ENCODE results near the gene HLA-B.
"Not testable (repeated sequence)": the region's sequence is repeated elsewhere in the genome, so short reads cannot be mapped to it uniquely, and the experiment has no call there.

The HLA-B gene

GRCh38 chr6:31396422-31397152 is 39.6 kb upstream of the HLA-B start:
- Histone ChIP-seq H3K27me3 (ENCODE audit: control insufficient read depth, insufficient read depth, low read length) (peaks cover 81% of the 10 kb centered on the region), H3K9me3 (ENCODE audit: control insufficient read depth, low read depth, low read length) (no peaks in the 10 kb centered on the region), H3K36me3 (ENCODE audit: control insufficient read depth, low read depth, low read length) (no peaks in the 10 kb centered on the region), H3K27ac (ENCODE audit: low read length) (no peak overlapping the region), H3K4me1 (ENCODE audit: control insufficient read depth, low read depth, low read length) (peaks cover 21% of the 10 kb centered on the region), H3K9ac (ENCODE audit: low read length) (no peak overlapping the region), H3K4me3 (ENCODE audit: low read length) (no peak overlapping the region)

- H3K9ac ChIP-seq (ENCODE audit: low read length), result no peak overlapping the region
- H3K27me3 ChIP-seq (ENCODE audit: control insufficient read depth, insufficient read depth, low read length), result peaks cover 74% of the 10 kb centered on the region
- H3K4me3 ChIP-seq (ENCODE audit: low read length), result no peak overlapping the region
- peaks cover 15% of the 10 kb centered on the region for H3K4me1 ChIP-seq (ENCODE audit: control insufficient read depth, low read depth, low read length)
- H3K27ac ChIP-seq (ENCODE audit: low read length), result no peak overlapping the region
- H3K9me3 ChIP-seq (ENCODE audit: control insufficient read depth, low read depth, low read length), result no peaks in the 10 kb centered on the region
- H3K36me3 ChIP-seq (ENCODE audit: control insufficient read depth, low read depth, low read length), result no peaks in the 10 kb centered on the region
Measured at GRCh38 chr6:31395832-31396231, 38.9 kb upstream of the HLA-B start.

DNA sequence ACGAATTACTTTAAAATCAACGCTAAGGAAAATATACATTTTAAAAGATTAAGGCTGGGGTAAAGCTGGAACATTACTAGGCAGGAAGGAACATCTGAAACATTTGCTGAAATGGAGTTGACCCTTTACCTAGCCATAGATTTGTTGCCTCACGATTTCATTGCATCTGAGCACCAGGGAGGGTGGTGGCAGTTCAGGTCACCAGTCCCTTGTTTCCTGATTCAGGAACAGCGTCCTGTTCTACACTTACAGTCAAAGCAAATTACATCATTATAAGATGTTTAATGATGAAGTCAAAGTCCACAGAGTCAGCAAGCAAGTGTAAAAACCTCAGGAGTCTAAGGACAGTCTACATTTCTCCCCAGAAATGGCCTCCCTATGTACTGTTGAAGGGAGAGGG is 37.4 kb upstream of the HLA-B start:
- H3K27ac ChIP-seq (ENCODE audit: low read length), result no peak overlapping the region
- H3K9ac ChIP-seq (ENCODE audit: low read length), result no peak overlapping the region
- no peak overlapping the region for H3K4me3 ChIP-seq (ENCODE audit: low read length)
- peaks cover 14% of the 10 kb centered on the region for H3K4me1 ChIP-seq (ENCODE audit: control insufficient read depth, low read depth, low read length)
- peaks cover 60% of the 10 kb centered on the region for H3K27me3 ChIP-seq (ENCODE audit: control insufficient read depth, insufficient read depth, low read length)
- H3K9me3 ChIP-seq (ENCODE audit: control insufficient read depth, low read depth, low read length), result no peaks in the 10 kb centered on the region
- H3K36me3 ChIP-seq (ENCODE audit: control insufficient read depth, low read depth, low read length), result no peaks in the 10 kb centered on the region

DNA sequence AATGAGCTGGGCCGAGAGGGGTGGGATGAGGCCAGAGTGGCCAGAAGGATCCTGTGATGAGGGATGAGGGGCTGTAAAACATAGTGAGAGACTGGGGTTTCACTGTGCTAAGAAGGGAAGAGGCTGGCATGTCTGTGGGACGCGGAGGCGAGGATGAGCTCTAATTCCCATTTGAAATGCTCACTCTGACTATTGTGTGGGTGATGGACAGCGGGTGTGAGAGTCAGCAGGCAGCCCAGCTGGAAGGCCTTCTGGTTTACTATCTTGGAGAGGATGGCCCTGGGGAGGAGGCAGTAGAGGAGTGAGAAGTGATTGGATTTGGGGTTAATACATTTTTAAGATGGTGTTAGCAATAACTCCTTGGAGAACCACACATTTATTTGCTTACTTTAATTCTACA is 37.0 kb upstream of the HLA-B start:
- Histone ChIP-seq H3K4me1 (ENCODE audit: control insufficient read depth, low read depth, low read length) (peaks cover 14% of the 10 kb centered on the region), H3K9me3 (ENCODE audit: control insufficient read depth, low read depth, low read length) (no peaks in the 10 kb centered on the region), H3K36me3 (ENCODE audit: control insufficient read depth, low read depth, low read length) (no peaks in the 10 kb centered on the region), H3K27me3 (ENCODE audit: control insufficient read depth, insufficient read depth, low read length) (peaks cover 55% of the 10 kb centered on the region), H3K9ac (ENCODE audit: low read length) (no peak overlapping the region), H3K4me3 (ENCODE audit: low read length) (no peak overlapping the region), H3K27ac (ENCODE audit: low read length) (no peak overlapping the region)

DNA sequence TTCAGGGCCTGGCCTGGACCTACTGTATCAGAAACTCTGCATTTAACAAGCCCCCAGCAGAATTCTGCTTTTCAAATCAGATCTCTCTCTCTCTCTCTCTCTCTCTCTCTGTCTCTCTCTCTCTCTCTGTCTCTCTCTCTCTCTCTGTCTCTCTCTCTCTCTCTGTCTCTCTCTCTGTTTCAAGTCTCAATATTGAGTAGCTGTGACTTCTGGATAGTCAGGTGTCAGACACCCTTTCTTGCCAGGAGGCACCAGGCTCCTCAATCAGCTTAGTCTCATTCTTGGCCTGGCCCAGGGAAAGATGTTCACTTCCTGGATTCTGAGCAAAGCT is 32.8 kb upstream of the HLA-B start:
- not testable (repeated sequence) for H3K9ac ChIP-seq (ENCODE audit: low read length); H3K4me1 ChIP-seq (ENCODE audit: control insufficient read depth, low read depth, low read length); H3K27ac ChIP-seq (ENCODE audit: low read length); H3K36me3 ChIP-seq (ENCODE audit: control insufficient read depth, low read depth, low read length); H3K9me3 ChIP-seq (ENCODE audit: control insufficient read depth, low read depth, low read length); H3K4me3 ChIP-seq (ENCODE audit: low read length)
- peaks cover 15% of the 10 kb centered on the region for H3K27me3 ChIP-seq (ENCODE audit: control insufficient read depth, insufficient read depth, low read length)

DNA sequence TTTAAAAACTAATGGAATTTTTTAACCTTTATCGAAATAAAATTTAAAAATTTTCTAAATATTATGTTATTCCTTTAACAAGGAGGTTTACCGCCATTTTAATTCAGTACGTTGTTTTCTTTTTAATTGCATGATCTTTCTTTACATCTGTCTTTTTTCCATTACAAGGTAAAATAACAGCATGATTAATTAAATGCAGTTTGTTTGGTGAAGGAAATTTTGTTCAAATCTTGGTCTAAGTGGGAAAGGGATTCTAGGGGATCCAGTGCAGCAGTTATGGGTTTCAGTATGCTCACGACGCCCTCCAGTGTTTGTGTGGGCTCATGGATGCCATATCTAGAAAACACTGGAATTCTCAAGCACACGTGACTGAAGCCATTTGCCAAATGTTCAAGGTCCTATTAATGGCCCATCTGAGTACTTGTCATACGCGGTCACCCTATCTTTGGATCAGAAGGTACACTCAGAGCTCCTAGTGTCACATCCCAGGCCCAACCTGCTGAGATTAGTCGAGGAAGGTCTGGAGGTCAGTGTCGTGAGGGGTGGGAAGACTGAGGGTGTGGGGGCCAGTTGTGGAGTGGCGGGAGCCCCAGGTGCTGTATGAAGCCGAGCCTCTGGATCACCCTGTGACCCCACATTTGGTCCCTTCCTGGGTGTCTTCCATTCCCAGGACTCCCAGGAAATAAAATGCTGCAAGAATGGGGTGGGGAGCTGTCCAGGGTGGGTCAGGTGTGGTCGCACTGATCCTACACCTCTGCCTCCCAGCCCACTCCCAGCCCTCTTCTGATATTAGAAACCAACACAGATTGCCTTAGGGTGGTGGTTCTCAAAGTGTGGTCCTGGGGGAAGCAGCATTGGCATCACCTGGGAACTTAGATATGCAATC is 32.2 kb upstream of the HLA-B start:
- not testable (repeated sequence) for H3K27ac ChIP-seq (ENCODE audit: low read length); H3K27me3 ChIP-seq (ENCODE audit: control insufficient read depth, insufficient read depth, low read length); H3K4me1 ChIP-seq (ENCODE audit: control insufficient read depth, low read depth, low read length); H3K4me3 ChIP-seq (ENCODE audit: low read length); H3K36me3 ChIP-seq (ENCODE audit: control insufficient read depth, low read depth, low read length); H3K9me3 ChIP-seq (ENCODE audit: control insufficient read depth, low read depth, low read length); H3K9ac ChIP-seq (ENCODE audit: low read length)

DNA sequence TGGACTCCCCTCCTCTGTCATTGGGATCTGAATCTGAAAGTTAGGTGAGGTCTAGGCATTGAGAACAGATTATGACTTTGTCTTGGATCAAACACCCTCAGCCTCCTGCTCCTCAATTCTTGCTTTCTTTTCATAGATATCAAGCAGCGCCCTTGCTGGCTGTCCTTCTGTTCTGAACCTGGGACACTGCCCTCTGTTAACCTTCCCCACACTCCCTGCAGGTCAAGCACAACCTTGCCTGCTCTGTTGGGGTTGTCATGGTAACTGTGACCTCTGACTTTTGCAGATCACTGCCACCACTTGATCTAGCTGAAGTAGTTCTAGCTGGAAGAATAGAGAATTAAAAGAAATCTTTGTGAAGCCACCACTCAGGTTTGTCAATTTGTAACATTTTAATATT is 30.0 kb upstream of the HLA-B start:
- Histone ChIP-seq H3K36me3 (ENCODE audit: control insufficient read depth, low read depth, low read length) (no peaks in the 10 kb centered on the region), H3K27ac (ENCODE audit: low read length) (no peak overlapping the region), H3K27me3 (ENCODE audit: control insufficient read depth, insufficient read depth, low read length) (no peaks in the 10 kb centered on the region), H3K9ac (ENCODE audit: low read length) (no peak overlapping the region), H3K4me1 (ENCODE audit: control insufficient read depth, low read depth, low read length) (no peaks in the 10 kb centered on the region), H3K4me3 (ENCODE audit: low read length) (no peak overlapping the region), H3K9me3 (ENCODE audit: control insufficient read depth, low read depth, low read length) (no peaks in the 10 kb centered on the region)

DNA sequence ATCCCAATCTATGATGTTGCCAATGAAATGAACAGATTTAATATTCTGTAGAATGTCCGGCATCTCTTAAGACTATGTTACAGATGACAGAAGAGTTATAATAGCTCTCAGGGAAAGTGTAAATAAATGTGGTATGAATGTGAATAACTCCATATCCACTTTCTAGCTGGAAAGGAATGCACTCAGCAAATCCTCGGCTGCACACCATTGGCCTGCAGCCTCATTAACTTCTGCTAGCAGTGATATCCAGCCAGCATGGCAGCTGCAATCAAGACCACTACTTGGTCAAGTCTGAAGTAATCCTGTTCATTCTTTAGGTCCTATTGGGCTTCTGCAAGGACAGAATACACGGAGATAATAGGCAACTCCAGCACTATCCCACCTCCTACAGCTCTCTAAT is 29.1 kb upstream of the HLA-B start:
- Histone ChIP-seq H3K4me1 (ENCODE audit: control insufficient read depth, low read depth, low read length) (no peaks in the 10 kb centered on the region), H3K9me3 (ENCODE audit: control insufficient read depth, low read depth, low read length) (no peaks in the 10 kb centered on the region), H3K4me3 (ENCODE audit: low read length) (no peak overlapping the region), H3K9ac (ENCODE audit: low read length) (no peak overlapping the region), H3K27ac (ENCODE audit: low read length) (no peak overlapping the region), H3K27me3 (ENCODE audit: control insufficient read depth, insufficient read depth, low read length) (no peaks in the 10 kb centered on the region), H3K36me3 (ENCODE audit: control insufficient read depth, low read depth, low read length) (no peaks in the 10 kb centered on the region)

DNA sequence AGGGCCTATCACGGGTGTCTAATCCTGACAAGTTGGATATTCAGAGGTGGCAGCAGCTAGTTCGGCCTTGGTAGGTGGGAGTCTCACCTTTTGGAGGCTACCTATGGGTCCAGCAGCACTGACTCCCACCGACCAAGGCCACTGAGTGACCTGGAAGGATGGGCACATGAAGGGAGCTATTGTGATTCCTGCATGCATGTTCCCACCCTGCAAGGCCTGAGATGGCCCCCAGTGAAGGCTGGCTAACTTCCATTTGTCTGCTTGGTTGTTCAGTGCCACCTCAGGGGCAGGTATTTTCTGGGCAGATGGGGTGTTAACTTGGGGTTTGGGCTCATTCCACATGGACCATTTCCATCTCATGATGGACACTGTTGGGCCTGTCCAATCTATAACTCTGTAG is 28.1 kb upstream of the HLA-B start:
- no peaks in the 10 kb centered on the region for H3K27me3 ChIP-seq (ENCODE audit: control insufficient read depth, insufficient read depth, low read length)

DNA sequence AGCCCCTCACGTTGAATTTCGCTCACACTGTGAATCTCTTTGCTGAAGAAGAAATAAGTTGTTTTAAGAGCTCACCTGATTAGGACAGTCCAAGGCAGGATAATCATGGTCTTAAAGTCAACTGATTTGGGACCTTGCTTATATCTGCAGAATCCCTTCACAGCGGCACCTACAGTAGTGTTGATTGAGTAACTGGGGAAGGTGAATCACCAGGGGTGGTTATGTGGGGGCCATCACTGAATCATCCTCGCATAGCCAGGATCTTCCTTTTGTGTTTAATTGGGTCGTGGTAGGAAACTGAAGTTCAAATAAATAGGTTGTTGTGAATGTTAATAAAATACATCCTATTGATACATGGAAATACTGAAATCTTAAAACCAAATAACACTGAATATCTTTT is 26.2 kb upstream of the HLA-B start:
- H3K4me1 ChIP-seq (ENCODE audit: control insufficient read depth, low read depth, low read length), result no peaks in the 10 kb centered on the region
- H3K9me3 ChIP-seq (ENCODE audit: control insufficient read depth, low read depth, low read length), result no peaks in the 10 kb centered on the region
- H3K27ac ChIP-seq (ENCODE audit: low read length), result no peak overlapping the region
- no peak overlapping the region for H3K4me3 ChIP-seq (ENCODE audit: low read length)
- no peak overlapping the region for H3K9ac ChIP-seq (ENCODE audit: low read length)
- H3K27me3 ChIP-seq (ENCODE audit: control insufficient read depth, insufficient read depth, low read length), result no peaks in the 10 kb centered on the region
- no peaks in the 10 kb centered on the region for H3K36me3 ChIP-seq (ENCODE audit: control insufficient read depth, low read depth, low read length)

More for the DNA sequence above, 28.1 kb upstream of the HLA-B start:
- no peak overlapping the region for H3K27ac ChIP-seq (ENCODE audit: low read length)
- H3K36me3 ChIP-seq (ENCODE audit: control insufficient read depth, low read depth, low read length), result no peaks in the 10 kb centered on the region
- no peaks in the 10 kb centered on the region for H3K9me3 ChIP-seq (ENCODE audit: control insufficient read depth, low read depth, low read length)
- H3K4me3 ChIP-seq (ENCODE audit: low read length), result no peak overlapping the region
- no peak overlapping the region for H3K9ac ChIP-seq (ENCODE audit: low read length)
- H3K4me1 ChIP-seq (ENCODE audit: control insufficient read depth, low read depth, low read length), result no peaks in the 10 kb centered on the region

DNA sequence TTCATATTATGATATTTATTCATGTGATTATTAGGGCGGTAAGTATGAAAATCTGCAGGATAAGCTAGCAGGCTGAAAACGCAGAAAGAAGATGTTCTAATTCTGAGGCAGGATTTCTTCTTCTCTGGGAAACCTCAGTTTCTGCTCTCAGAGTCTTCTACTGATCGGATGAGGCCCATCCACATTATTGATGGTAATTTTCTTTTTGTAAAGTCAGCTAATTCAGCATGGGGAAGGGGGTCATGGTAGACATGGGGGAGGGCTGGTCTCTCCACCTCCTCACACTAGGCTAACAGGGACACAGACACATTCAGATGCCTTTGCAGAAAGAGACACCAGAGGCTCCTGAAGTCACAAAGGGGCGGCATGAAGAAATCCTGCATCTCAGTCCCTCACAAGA is 24.7 kb upstream of the HLA-B start:
- H3K27ac ChIP-seq (ENCODE audit: low read length), result no peak overlapping the region

GRCh38 chr6:31379850-31380249 is 22.9 kb upstream of the HLA-B start:
- no peaks in the 10 kb centered on the region for H3K9me3 ChIP-seq (ENCODE audit: control insufficient read depth, low read depth, low read length)
- no peak overlapping the region for H3K27ac ChIP-seq (ENCODE audit: low read length)
- H3K4me1 ChIP-seq (ENCODE audit: control insufficient read depth, low read depth, low read length), result no peaks in the 10 kb centered on the region
- no peaks in the 10 kb centered on the region for H3K27me3 ChIP-seq (ENCODE audit: control insufficient read depth, insufficient read depth, low read length)
- H3K36me3 ChIP-seq (ENCODE audit: control insufficient read depth, low read depth, low read length), result no peaks in the 10 kb centered on the region
- no peak overlapping the region for H3K9ac ChIP-seq (ENCODE audit: low read length)
- H3K4me3 ChIP-seq (ENCODE audit: low read length), result no peak overlapping the region

More for the DNA sequence above, 24.7 kb upstream of the HLA-B start:
- Histone ChIP-seq H3K27me3 (ENCODE audit: control insufficient read depth, insufficient read depth, low read length) (no peaks in the 10 kb centered on the region), H3K9ac (ENCODE audit: low read length) (no peak overlapping the region), H3K9me3 (ENCODE audit: control insufficient read depth, low read depth, low read length) (no peaks in the 10 kb centered on the region), H3K4me1 (ENCODE audit: control insufficient read depth, low read depth, low read length) (no peaks in the 10 kb centered on the region), H3K4me3 (ENCODE audit: low read length) (no peak overlapping the region), H3K36me3 (ENCODE audit: control insufficient read depth, low read depth, low read length) (no peaks in the 10 kb centered on the region)

Data from iPS-18a (cell line).